CD4-positive, alpha-beta T cell treated with Interferon gamma for 1 hour (primary cell): Measurements from ENCODE around the gene C1QL1.
"Not testable (repeated sequence)": the region's sequence is repeated elsewhere in the genome, so short reads cannot be mapped to it uniquely, and the experiment has no call there.

Source experiments
- DNase-seq: peaks from one replicate; pipeline ENCODE4 v3.0.0-alpha.2; 2020

C1QL1 gene

GRCh38 chr17:44959821-44960531 lies 8.1 kb downstream of the C1QL1 start:
- no peak for DNase-seq

DNA sequence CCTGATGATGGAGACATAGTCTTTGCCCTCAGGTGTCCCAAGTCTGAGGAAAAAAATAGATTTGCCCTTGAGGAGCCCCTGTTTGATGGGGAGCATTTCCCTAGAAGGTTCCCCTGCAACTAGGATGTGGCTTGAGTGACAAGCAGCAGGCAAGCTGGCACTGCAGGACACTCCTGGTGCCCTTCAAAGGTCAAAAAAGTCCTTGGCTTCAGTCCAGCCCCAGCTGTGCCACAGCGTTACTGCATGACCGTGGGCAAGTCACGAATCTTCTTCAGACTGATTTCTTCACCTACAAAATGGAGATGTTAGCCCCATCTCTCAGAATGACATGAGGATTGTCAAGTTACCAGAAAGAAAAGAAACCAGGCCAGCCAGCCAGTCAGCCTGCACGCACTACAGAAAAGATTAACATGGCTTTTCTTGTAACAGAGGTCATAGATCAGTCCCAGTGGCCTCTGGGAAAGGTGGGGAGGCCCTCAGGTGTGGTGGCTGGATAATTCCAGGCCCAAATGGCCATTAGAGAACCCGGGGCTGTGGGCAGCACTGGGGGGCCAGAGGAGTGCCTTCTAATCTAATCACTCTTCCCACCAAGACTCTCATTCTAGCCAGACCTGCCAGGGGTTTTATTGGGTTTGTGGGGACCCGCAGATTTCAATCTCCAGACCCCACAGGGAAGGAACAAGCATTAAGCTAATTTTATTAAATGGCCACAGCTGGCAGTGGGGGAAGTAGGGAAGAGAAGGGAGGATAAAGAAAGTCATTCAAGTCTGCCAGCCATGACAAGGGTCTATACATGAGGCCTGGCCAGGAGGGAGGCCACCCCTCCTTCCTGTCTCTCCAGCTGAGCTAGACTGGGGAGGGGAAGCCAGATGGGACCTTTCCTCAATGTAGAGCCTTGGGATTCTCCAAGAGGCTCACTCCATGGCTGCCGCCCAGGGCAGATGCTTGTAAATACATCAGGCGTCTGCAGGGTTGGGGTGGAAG lies 10.8 kb downstream of the C1QL1 start:
- DNase-seq: no peak

DNA sequence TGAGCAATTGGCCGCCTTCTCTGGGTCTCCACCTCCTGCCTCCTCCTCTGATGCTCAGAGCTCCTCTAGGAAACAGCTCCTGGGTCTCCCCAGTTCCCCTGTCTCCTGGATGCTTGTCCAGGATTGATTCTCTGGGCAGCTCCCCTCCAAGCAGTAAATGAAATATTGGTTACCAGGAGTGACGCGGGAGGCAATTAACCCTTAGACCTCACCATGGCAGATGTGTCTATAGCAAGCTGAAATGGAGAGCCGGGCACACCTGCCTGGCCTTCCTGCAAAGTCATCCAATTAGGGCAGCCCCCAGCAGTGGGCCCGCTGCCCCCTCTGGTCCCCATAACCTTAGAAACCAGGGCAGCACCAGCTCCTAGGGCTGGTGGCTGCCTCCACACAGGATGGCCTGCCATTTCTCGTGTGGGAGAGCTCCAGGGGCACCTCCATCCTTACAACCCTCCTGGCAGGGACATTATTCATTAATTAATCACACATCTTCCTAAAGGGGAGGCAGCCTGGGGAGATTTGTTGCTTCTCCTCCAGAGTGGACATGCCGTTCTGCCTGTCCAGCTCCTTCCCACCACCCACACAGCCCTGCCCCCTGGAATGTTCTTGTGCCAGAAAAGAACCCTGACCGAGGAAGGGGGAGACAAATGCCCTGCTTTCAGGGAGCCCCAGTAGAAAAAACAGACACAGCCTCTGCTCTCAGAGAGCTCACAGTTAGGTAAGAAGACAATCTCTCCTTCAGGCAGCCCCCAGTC lies 12.3 kb downstream of the C1QL1 start:
- no peak for DNase-seq

GRCh38 chr17:44952946-44953475 lies 15.1 kb downstream of the C1QL1 start:
- DNase-seq: no peak

GRCh38 chr17:44948315-44948795 lies 19.7 kb downstream of the C1QL1 start:
- no peak for DNase-seq

DNA sequence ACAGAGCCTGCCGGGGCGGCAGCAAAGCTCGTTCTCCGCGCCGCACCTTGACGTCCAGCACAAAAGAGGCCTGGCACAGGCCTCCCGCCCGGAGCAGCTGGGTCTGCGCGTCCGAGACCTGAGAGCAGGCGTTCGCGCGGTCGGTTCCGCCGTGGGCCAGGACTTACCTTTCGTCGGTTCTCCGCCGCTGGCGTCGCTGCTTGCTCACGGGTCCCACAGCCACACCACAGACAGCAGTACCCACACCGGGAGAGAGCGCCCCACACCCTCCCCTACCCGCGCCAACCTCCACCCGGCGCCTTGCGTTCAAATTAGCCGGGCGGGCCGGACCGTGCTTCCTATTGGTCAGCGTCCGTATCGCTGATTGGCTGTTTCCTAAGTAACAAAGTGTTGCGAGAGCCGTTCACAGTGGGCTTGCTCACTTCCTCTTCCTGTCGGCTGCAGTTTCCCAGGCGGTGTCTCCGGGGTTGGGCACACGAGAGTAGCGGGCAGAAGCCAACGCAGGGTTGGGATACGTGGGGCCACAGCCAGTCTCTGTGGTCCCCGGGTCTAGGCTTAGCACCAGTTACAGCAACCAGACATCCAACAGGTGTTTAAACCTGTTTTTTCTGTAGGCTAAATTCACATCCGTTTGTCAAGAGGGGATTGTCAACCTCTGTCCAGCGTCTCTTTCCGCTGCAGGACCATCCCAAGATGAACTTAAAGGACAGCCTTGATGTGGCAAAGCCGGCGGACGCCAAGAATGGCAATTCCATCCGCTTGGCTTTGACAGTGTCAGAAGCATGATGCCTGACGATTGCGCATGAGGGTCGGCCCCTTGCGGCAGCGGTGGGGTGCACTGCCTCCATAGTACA lies 20.4 kb downstream of the C1QL1 start, which contains the start of gene KIF18B:
TSS of gene KIF18B (minus strand) at position 313 of the 854 bp plus-strand sequence. CDS start 11,429 bp downstream, outside the sequence.
- peak; percentile 89 for DNase-seq

DNA sequence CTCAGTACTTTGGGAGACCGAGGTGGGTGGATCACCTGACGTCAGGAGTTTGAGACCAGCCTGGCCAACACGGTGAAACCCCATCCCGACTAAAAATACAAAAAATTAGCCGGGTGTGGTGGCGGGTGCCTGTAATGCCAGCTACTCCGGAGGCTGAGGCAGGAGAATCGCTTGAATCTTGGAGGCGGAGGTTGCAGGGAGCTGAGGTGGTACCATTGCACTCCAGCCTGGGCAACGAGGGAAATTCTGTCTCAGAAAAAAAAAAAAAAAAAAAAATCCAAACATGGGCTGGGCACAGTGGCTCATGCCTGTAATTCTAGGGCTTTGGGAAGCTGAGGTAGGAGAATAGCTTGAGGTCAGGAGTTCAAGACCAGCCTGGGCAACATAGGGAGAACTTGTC lies 22.5 kb downstream of the C1QL1 start:
- DNase-seq: not testable (repeated sequence)

GRCh38 chr17:44942456-44942855 lies 25.6 kb downstream of the C1QL1 start:
- DNase-seq: no peak

- no peak for DNase-seq
These were observed 26.3 kb downstream of the C1QL1 start for GRCh38 chr17:44941712-44942331.

GRCh38 chr17:44940768-44941167 lies 27.3 kb downstream of the C1QL1 start:
- DNase-seq: no peak

- no peak for DNase-seq
These were observed 27.8 kb downstream of the C1QL1 start for GRCh38 chr17:44940317-44940716.

GRCh38 chr17:44935116-44935515 lies 33.0 kb downstream of the C1QL1 start:
- no peak for DNase-seq

- no peak for DNase-seq
These were observed 33.4 kb downstream of the C1QL1 start for GRCh38 chr17:44934745-44935105.

- no peak for DNase-seq
These were observed 34.0 kb downstream of the C1QL1 start for GRCh38 chr17:44933824-44934744.

- no peak for DNase-seq
These were observed 35.4 kb downstream of the C1QL1 start for GRCh38 chr17:44932787-44933097.

DNA sequence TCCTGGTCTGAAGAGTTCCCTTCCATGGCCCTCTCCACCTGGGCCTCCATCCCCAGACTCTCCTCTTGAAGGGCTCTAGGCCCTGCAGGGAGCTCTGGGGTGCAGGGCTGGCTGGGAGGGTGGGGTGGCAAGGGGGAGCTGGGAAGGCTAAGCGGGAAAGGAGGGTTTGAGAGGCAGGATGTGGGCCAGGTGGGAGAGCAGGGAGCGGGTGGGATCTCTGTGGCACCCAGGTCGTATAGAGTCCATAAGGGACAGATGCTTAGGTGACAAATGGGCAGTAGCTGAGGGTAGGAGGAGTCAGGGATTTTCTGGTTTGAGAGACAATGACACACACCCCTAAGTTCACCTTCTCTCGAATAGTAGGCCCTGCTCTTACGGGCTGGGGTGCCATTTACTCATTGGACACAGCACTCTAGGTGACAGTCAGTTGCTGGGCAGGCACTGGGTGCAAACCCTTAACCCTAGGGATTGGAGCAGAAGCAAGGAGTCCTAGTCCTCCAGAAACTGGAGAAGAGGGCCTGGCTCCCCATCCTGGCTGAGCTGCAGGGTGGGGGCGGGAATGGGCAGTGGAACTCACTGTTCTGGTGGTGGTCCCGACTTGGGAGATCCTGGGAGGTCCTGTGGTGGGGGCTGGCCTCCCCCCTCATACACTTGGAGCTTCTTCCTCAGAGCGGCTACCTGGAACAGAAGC lies 35.9 kb downstream of the C1QL1 start:
- DNase-seq: no peak

- DNase-seq: no peak
These were observed 36.7 kb downstream of the C1QL1 start for GRCh38 chr17:44931376-44931775.

- DNase-seq: no peak
These were observed 37.4 kb downstream of the C1QL1 start for GRCh38 chr17:44930667-44931066.

- DNase-seq: no peak
These were observed 39.0 kb downstream of the C1QL1 start for GRCh38 chr17:44928950-44929720.
